NCI-H345 (cell line): ENCODE data around the gene SUPT20H.

Experiments used
- DNase-seq: peaks from one replicate; lab custom pipeline; 2025; lab: John Stamatoyannopoulos, UW

The SUPT20H gene

DNA sequence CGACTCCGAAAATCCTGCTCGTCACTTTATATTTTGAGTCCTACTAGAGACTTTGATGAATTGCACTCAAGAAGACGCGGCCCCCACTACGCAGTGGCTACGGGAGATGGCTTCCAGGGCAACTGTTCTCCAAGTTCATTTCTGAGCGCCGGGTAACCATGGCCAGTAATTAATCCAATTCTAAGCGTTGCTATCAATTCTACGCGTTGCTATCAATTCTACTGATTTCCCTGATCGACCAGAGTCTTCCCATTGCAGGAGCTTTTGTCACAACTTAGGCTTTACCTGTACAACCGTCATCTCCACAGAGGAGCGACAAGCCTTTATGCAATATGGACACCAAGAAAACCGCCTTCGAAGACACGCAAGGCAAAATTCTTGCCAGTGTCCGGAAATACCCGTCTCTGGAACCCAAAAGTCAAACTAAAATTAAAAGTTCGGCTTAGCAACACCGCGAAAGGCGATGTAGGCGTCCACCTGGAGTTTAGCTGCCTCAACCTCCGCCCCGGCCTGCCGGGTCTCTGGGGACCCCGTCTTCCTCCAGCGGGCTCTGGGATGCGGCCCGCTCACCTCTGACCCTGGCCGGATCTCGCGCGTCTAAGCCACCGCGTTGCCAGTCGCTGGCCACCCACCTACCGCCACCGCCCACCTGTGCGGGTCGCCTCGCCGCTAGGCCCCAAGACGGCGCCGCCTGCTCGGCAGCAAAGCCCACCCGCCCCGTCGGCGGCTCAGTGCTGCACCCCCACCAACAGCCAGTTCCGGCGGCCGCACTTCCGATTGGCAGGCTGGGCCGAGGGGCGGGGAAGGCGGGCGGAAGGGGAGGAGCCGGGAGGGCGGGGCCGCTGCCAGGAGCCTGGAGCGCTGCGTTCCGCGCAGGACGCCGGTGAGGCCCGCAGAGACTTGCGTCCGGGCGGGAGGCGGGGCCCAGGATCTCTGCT lies at the start of gene SUPT20H:
SUPT20H (minus strand) TSS at position 779 of the 938 bp plus-strand sequence. CDS start 8,198 bp downstream, outside the sequence.
- peak; percentile 88 for DNase-seq

DNA sequence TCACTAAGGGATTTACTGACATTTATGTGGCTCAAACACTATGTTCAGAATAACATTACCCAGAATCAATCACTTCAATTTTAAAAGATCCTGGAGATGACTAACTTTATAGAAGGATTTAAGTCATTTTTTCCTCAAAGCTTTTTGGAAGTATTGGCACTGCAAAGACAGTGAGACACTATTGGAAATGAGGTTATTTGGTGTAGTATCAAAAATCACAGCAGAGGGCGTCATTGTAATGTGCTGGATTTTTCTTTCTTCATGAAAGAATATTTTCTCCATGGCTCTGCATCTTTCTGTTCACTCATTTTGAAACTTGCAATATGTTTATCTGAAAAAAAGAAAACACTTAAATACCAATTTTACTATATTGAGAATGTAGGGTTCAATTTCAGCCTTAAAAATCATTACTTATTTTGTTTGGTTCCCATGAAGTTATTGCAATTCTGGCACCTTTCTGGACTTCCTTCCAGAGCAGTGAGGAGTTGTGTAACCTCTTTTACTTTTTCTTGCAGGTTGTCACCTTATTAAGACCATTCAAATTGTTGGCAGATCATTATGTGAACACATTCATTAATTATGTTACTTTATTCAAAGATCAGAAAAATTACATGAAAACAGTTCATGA lies 49.7 kb upstream of the SUPT20H start:
- peak; percentile 35 for DNase-seq

DNA sequence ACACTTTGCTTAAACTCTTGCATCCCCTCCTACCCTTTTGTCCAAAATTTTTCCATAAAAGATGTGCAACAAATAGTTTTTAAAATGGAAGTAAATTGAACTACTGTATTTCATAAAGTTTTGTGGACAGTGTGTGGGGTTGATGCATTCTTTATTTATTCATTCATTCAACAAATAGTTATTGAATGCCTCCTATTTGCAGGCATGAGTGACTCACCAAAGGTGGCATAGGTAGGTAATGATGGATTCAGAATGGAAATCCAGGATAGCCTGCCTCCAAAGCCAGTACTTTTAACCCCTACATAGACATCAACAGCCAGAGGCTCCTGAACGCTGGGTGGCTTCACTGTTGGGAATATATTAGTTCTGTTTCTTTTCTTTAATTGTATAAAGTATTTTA lies 48.4 kb upstream of the SUPT20H start:
- DNase-seq: no peak

DNA sequence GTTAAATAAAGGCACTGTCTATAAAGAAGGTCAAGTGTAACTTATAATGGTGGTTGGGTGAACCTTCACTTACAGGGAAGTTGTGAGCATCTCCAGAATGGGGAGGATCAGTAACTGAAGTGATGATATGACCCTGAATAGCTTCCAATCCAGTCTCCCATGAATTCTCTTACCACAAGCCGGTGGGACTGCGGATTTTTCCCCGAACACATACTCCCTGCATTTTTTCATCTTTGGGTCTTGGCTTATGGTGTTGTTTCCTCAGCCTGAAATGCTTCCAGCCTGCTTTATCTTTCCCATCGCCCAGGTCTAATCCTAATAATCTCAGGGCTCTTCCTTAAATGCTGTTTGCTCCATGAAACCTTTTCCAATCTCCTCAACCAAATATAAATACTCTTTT lies 48.0 kb upstream of the SUPT20H start:
- no peak for DNase-seq

DNA sequence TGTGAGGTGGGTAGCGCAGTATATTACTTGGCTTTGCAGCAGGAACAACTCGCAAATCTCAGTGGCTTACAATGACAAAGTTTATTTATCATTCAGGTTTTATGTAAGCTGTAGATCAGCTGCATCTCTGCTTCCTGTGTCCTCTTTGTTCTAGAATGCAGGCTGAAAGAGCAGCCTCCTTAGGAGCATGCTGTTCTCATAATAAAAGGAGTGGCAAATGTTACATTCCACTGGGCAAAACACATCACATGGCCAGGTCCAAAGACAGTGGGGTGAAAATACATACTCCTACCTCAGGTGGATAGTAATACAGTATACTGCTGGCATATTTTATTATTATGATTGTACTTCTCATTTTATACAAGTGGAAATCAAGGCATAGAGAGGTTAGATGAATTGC lies 47.2 kb upstream of the SUPT20H start:
- DNase-seq: no peak

DNA sequence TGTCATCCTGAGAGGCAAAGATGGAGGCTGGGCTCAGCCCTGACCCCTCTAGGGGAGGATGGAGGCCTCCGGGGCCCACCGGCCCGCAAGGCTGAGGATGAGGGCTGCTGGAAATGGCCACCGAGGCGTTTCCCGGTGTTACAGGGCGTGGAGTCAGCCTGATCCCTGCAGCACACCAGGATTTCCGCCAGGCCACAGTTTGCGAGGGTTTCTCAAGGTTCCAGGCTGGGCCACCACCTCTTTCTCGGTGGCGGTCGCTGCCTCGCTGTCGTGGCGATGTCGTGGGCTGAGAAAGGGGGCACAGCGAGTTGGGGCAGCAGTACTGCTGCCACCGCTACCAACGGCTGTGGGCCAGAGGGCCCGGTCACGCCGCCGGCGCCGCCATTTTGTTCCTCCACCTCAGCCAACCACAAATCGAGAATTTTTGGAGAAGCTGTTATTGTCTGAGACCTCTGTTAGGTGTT lies 45.8 kb upstream of the SUPT20H start, which contains the start of gene CSNK1A1L:
CSNK1A1L (minus strand) TSS at position 414 of the 464 bp plus-strand sequence; CDS start at position 6, 408 bp downstream.
- DNase-seq: no peak

DNA sequence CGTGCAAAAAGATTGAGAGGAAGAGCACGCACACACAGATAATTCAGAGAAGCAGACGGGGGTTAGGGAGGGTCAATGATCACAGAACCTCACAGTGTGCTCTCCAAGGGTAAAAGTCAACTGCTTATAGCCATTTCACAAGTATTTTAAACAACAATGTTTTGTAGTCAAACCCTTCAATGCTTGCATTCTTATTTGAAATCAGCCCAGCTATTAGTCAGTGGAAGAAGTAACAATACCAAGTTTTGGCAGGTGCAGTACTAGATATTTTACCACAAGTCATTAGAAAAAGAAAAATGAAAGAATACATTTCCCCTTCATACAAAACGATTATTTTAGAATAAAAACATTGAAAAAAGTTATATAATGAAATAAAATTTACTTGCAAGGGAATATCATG lies 43.4 kb upstream of the SUPT20H start:
- DNase-seq: no peak

DNA sequence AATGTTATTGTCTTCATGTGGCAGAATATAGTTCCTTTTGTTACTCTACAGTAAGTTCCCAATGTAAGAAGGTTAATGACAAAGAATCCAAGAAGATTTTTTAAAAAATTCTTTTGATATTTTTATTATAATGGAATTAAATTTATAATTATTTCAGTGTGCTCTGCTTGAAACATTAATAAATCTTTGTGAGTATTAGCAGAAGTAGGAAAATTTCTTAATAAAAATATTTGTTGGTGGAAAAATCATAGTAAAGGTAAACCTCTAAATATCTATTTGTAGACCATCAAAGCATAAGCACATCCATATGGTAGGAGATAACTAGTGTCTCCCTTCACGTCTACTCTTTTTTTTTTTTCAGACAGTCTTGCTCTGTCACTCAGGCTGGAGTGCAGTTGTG lies 41.7 kb upstream of the SUPT20H start:
- no peak for DNase-seq

DNA sequence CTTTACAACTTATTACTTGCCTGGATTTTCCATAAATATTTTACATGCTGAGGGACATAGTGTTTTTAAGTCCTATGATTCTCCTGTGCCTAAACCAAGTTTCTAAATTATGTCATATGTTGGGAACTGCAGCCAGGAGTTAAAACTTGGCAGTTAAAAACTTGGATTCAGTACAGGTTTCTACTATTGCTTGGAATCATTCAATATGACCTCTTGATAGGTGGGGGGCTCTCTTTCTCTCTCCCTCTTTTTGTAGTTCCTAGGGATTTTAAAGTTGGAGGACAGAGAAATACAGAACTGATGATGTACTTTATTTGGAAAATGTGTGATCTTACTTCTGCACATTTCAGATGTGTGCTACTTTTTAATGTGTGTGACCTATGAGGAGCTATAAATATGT lies 41.2 kb upstream of the SUPT20H start:
- no peak for DNase-seq

DNA sequence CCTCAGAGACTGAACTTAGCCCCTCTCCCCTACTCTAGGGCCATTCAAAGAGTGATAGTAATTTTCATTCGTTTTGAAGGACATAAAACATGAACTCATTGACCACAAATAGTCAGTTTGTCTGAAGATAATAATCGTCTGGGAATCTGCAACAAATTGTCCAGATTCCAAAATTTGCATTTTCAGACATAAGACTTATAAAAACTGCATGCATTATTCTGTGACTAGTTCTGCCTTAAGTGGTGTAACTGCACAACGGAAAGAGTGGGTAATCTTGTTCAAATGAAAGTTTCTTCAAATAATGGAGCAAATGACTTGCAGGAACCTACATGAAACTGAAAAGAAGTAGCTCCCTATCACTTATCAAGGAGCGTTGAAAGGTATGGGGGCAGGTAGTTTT lies 37.6 kb upstream of the SUPT20H start:
- no peak for DNase-seq

DNA sequence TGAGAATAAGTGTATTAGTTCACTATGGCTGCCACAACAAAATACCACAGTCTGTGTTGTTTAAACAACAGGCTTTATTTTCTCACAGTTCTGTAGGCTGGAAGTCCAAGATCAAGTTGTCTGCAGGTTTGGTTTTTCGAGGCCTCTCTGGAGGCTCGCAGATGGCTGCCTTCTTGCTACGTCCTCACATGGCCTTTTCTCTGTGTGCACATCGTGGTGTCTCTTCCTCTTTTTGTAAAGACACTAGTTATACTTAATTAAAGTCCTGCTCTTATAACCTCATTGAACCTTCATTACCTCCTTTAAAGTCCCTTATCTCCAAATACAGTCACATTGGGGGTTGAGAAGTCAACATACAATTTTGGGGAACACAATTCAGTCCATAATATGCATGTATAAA lies 35.4 kb upstream of the SUPT20H start:
- DNase-seq: no peak

DNA sequence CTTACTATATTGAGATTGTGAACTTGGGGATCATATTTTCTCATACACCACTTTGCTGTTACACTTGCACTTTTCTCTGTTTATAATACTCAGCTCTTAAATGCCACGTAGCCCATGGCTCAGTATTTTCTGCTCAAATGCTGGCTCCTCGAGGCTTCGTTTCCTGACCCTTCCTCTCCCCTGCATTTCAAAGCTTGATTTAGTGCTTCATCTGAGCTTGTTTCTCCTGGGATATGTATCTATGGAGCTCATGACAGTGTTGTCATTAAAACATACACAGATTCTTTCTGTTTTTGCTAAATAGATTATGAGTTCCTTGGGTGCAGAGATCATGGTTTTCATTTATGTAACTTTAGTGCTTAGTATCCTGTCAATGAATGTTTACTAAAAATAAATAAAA lies 34.6 kb upstream of the SUPT20H start:
- DNase-seq: no peak

DNA sequence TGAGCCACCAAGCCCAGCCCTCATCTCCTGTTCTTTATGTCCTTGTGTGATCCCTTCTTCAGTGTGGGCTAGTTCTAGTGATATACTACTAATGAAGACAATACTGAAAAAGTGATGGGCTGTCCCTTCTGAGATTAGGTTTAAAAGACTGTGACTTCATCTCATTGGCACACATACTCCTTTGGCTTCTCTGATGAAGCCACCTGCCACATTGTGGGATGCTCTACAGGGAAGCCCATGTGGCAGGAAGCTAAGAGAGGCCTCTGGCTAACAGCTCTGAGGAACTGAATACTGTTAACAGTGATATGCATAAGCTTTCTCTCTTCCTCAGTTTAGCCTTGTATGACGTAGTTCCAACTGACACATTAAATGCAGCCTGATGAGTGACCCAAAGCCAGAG lies 32.3 kb upstream of the SUPT20H start:
- no peak for DNase-seq

DNA sequence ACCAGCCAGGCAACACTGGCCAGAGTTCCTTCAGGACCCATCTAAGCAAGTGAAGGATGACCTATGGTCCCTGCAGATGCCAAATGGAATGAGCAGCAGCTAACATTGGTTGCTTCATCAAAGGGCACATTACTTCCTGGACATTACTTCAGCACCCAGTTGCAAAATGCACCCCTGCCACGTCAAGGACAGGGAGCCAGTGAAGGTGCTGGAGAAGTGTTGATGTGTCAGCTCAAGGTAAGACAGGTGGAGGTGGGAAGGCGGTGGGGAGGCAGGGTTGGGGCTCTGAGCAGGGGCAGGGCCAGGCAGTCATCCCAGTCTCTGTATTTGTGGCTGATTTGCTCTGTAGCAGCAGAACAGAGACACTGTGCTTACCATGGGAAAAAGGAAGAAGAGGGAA lies 31.4 kb upstream of the SUPT20H start:
- DNase-seq: no peak

DNA sequence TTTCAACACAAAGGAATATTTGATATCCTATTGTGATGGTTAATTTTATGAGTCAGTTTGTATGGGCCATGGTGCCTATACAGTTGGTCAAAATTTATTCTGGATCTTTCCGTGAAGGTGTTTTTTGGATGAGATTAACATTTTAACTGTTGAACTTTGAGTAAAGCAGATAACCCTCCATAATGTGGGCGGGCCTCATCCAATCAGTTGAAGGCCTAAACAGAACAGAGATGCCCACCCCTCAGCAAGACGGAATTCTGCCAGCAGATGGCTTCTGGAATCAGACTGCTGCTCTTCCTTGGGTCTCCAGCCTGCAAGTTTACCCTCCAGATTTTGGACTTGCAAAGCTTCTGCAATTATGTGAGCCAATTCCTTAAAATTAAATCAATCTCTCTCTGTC lies 30.0 kb upstream of the SUPT20H start:
- no peak for DNase-seq

DNA sequence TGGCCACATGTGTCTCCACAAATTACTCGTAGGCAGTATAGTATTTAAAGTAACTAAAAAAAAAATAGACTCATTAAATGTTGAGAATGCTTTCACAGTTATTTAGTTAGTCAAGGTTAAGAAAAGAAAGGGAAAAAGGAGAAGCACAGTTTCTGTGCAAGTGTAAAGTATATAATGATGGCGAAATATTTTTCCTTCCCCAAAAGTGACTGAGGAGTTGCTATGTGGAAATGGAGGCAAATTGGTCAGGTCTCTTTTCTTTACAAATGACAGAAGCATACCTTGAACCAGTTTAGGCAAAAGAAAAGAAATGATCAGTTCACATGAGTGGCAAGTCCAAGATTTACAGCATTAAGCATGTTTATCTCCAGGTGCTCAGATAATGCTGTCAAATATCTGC lies 28.0 kb upstream of the SUPT20H start:
- DNase-seq: no peak

DNA sequence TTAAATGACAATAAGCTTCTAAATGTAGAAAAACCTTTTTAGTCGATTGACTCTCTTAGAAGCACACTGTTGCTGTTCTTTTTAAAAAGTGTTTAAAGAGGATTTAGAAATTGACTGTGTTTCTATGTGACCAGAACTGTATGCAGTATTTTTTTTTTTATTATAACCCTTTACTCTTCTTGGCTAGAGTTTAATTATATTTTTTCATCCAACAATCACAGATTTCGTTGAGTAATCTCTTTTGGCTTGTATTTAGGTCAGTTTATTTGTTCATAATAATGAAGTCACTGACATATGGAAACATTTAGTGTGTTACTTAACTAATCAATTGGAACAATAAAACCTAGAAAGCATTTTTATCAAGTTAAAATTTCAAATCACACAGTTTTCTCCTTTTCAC lies 26.1 kb upstream of the SUPT20H start:
- DNase-seq: no peak

DNA sequence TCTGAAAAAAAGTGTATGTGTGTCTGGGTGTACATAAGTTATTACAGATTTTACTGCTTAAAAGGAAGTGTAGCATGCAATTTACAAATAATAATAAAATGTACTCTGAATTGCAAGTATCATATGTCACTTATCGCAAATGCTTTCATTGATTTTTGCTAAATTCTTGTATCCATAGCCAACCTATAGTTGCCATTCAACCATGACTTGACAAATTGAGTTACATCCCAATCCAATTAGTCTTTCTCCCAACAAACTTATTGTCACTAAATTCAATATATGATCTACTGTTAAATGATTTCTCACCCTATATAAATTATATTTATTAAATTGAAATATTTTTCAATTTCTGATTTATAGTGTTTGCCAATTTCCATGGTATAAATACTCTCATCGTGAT lies 17.3 kb upstream of the SUPT20H start:
- DNase-seq: no peak

DNA sequence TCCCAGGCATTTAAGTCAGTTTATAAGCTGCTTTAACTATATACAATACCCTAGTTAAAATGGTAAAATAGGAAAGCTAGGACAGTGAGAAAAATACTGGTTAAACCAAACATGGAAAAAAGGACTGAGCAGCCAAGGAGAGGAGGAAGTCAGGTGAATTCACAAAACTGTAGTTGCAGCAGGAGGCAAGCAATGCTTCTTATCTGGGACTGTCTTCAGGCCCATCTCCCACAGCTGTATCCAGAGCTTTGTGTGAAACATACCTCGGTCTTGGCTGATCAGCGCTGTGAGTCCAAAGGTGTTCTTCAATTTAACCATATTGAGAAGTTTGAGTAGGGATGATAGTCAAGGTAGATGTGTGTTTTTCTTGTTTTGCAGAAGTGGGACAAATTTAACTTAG lies 15.7 kb upstream of the SUPT20H start:
- DNase-seq: no peak

DNA sequence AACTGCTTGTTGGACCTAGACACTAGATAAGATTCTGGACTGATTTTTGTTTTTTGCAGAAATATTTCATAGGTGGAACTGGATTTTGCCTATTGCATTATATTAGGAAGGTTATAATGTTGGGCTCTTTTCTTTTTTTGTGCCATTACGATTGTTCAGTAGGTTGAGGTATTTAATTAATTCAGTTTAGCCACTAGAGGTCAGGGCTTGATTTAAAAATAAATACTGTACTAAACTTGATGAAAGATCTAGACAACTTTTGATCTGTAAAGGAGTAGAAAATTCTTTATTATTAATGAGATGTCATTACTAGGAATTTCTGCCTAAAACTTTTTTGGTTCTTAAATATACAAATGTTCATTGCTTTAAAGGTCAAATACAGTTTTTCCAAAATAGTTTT lies 15.2 kb upstream of the SUPT20H start:
- DNase-seq: peak; percentile 19

DNA sequence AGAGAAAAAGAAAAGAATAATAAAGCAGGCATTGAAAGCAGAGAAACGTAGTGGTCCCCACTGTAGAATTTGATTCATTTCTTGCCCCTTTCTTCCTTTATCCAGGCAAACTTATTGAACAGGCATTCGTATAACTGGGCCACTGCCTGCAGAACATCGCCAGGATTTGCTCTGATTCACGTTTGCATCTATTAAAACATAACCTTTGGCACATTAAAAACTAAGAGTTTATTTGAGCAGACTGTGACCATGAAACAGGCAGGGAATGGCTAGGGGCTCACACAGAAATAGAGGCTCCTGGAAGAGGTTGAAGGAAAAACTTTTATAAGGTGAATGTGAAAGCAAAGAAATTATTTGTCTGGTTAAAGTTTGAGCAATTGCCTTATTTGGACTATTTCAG lies 12.5 kb upstream of the SUPT20H start:
- no peak for DNase-seq

DNA sequence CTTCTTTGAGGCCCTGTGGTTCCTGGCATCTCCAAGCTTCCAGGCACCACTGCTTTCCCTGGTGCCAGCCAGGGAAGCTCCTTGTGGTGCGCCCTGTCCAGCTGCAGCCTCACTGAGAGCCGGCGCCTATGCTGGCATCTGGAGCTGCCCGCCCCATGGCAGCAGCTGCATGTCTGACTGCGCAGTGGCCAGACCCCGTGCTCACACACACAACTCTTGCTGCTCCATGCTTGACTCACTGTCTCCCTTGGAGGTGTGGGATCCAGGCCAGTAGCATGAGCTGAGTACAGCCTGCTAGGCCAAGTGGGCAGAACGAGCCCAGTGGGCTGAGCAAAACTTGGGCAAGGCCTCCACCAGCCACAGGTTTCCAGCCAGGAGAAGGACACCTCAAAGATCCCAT lies 11.5 kb upstream of the SUPT20H start:
- DNase-seq: no peak

DNA sequence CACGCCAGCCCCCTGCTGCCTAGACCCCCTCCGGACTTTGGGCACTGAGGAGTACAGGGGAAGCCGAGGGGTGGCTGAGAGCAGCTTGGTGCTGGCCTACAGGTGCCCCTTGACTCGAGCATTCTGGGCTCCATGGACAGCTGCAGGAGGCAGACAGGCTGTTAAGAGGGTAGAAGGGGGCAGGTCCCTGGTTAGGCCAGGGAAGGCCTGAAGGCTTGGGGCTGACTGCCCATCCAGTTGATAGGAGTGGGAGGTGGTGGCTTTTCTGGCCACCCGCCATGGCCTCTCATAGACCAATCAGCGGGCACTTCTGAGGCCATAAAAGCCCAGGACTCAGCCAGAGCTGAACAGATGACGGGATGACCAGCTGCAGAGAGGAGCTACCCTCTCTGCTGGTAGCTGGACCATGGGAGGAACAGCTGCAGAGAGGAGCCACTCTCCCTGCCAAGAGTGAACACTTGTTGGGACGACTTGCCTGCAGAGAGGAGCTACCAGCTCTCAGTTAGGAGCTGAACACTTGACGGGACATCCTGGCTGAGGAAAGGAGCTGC lies 10.7 kb upstream of the SUPT20H start:
- no peak for DNase-seq
